Epithelial cell of proximal tubule (primary cell): ENCODE measurements around the gene SLC46A3. TPM values are rescaled to one million over a fixed set of nuclear protein-coding genes. Genes with fewer than 3 reads are reported as not detected.

Experiments used
- DNase-seq: peaks from one replicate; pipeline ENCODE4 v3.0.0-alpha.2; 2011; ENCODE audit warnings: low read depth
- H3K4me3 ChIP-seq: 2 replicates; pipeline ENCODE4 v1.5.1; 2011; ENCODE audit warnings: low read depth, mild to moderate bottlenecking, low read length
- CTCF ChIP-seq: conservative IDR thresholded peaks from 2 replicates; pipeline ENCODE4 v1.5.1; 2012; ENCODE audit warnings: low read depth, mild to moderate bottlenecking, low read length
- total RNA-seq: library from RNA; depleted of rRNA; stranded (reverse); fragments of >200 nt; gene quantifications from 2 replicates; pipeline ENCODE4 v1.2.3, GENCODE V29; 2015

SLC46A3 gene
- total RNA-seq, 1 donor from 2014 or later = 0.40 TPM

GRCh38 chr13:28753208-28753892 lies 34.6 kb upstream of the SLC46A3 start:
- H3K4me3 ChIP-seq = no peak overlapping the region
- DNase-seq = peak; percentile 74
- peak; percentile 26 for TF ChIP-seq CTCF

- DNase-seq = no peak
- H3K4me3 ChIP-seq = no peak overlapping the region
- TF ChIP-seq CTCF = no peak
Measured at GRCh38 chr13:28751175-28751960, 32.6 kb upstream of the SLC46A3 start.

- no peak for TF ChIP-seq CTCF
- H3K4me3 ChIP-seq = no peak overlapping the region
- no peak for DNase-seq
Measured at GRCh38 chr13:28750187-28751045, 31.6 kb upstream of the SLC46A3 start.

- no peak overlapping the region for H3K4me3 ChIP-seq
- TF ChIP-seq CTCF = no peak
- no peak for DNase-seq
Measured at GRCh38 chr13:28747851-28748250, 29.1 kb upstream of the SLC46A3 start.

- no peak overlapping the region for H3K4me3 ChIP-seq
- no peak for TF ChIP-seq CTCF
- DNase-seq = no peak
Measured at GRCh38 chr13:28746287-28746612, 27.5 kb upstream of the SLC46A3 start.

GRCh38 chr13:28744656-28745055 lies 25.9 kb upstream of the SLC46A3 start:
- DNase-seq = no peak
- no peak for TF ChIP-seq CTCF
- no peak overlapping the region for H3K4me3 ChIP-seq
